Neutrophil (primary cell): ENCODE results near the gene TLR10.
"Not testable (repeated sequence)": the region's sequence is repeated elsewhere in the genome, so short reads cannot be mapped to it uniquely, and the experiment has no call there.

ENCODE experiments used
- H3K27ac ChIP-seq: fragments of 200-600 bp; sonication (generic); 2 replicates; pipeline ENCODE4 v1.5.1; 2016; ENCODE audit warnings: mild to moderate bottlenecking, moderate library complexity
- H3K27me3 ChIP-seq: fragments of 200-600 bp; sonication (generic); 2 replicates; pipeline ENCODE4 v1.6.0; 2016; ENCODE audit warnings: mild to moderate bottlenecking
- H3K36me3 ChIP-seq: fragments of 200-600 bp; sonication (generic); 2 replicates; pipeline ENCODE4 v1.5.1; 2017
- H3K4me1 ChIP-seq, 2 experiments: fragments of 200-600 bp in 1 of 2; sonication (generic) in 1 of 2; 1 replicate in 1 of 2; 2 replicates in 1 of 2; pipeline versions ENCODE4 v1.5.1 to v1.6.1; 2013 to 2016; ENCODE audit warnings: low read depth in 1 of 2, low read length in 1 of 2, mild to moderate bottlenecking in 1 of 2, moderate library complexity in 1 of 2; ENCODE audit not compliant: control insufficient read depth in 1 of 2, insufficient read depth in 1 of 2
- H3K4me3 ChIP-seq, 2 experiments: fragments of 200-600 bp in 1 of 2; sonication (generic) in 1 of 2; 1 replicate in 1 of 2; 2 replicates in 1 of 2; pipeline ENCODE4 v1.5.1; 2013 to 2016; ENCODE audit warnings: low read depth in 1 of 2, low read length in 1 of 2, mild to moderate bottlenecking in 1 of 2, moderate library complexity in 1 of 2
- H3K9me3 ChIP-seq: fragments of 200-600 bp; sonication (generic); 2 replicates; pipeline ENCODE4 v1.5.1; 2016
- TF ChIP-seq, protein P1 (sequence below): fragments of 200-600 bp; sonication (generic); IDR thresholded peaks from 2 replicates; pipeline ENCODE4 v1.5.1; 2016; ENCODE audit warnings: antibody characterized with exemption

TLR10 gene

DNA sequence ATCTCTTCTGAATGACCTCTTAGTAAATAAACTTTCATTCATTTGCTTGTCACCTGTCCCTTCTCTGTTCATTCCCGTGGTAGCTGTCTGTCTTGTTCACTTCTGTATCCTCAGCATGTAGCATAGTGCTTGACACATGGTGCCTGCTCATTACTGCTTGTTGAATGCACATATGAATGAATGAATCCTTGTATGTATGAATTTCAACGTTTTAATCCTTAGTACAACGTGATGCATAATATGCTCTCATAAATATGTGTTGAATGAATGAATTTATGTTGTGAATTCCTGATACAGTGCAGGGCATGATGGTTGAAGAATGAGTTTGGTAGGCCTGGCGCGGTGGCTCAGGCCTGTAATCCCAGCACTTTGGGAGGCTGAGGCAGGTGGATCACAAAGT, 3.0 kb downstream of the TLR10 start:
- H3K27me3 ChIP-seq = no peaks in the 10 kb centered on the region
- peaks cover 31% of the 10 kb centered on the region in 2 experiments for H3K4me1 ChIP-seq
- TF ChIP-seq, protein P1, sequence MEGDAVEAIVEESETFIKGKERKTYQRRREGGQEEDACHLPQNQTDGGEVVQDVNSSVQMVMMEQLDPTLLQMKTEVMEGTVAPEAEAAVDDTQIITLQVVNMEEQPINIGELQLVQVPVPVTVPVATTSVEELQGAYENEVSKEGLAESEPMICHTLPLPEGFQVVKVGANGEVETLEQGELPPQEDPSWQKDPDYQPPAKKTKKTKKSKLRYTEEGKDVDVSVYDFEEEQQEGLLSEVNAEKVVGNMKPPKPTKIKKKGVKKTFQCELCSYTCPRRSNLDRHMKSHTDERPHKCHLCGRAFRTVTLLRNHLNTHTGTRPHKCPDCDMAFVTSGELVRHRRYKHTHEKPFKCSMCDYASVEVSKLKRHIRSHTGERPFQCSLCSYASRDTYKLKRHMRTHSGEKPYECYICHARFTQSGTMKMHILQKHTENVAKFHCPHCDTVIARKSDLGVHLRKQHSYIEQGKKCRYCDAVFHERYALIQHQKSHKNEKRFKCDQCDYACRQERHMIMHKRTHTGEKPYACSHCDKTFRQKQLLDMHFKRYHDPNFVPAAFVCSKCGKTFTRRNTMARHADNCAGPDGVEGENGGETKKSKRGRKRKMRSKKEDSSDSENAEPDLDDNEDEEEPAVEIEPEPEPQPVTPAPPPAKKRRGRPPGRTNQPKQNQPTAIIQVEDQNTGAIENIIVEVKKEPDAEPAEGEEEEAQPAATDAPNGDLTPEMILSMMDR = no peak
- H3K27ac ChIP-seq = no peak overlapping the region
- no peaks in the 10 kb centered on the region for H3K36me3 ChIP-seq
- H3K4me3 ChIP-seq = no peak overlapping the region
- H3K9me3 ChIP-seq = no peaks in the 10 kb centered on the region

DNA sequence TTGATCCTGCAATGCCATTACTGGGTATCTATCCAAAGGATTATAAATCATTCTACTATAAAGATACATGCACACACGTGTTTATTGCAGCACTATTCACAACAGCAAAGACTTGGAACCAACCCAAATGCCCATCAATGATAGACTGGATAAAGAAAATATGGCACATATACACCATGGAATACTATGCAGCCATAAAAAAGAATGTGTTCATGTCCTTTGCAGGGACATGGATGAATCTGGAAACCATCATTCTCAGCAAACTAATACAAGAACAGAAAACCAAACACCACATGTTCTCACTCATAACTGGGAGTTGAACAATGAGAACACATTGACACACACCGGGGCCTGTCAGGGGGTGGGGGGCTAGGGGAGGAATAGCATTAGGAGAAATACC, 4.9 kb downstream of the TLR10 start:
- H3K36me3 ChIP-seq, H3K27ac ChIP-seq, H3K4me3 ChIP-seq, H3K27me3 ChIP-seq, H3K9me3 ChIP-seq: not testable (repeated sequence)
- peaks cover 13 to 16% of the 10 kb centered on the region in 2 experiments for H3K4me1 ChIP-seq

DNA sequence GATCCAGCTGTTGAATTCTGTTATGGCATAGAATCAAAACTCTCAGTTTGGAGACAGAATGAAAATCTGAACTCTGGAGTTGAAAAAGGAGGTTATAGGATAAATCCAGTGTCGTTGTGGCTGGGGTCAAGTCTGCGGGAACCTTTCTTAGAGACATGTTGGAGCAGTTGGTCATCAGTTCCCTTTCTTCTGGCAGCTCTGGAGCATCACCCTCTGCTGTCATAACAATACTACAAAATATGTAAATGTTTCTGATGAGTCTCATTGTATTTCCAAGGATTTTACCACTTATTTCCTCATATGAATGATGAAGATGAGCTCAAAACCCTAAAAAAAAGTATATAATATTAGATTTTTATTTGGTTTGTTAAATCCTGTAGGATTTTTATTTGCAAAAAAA, 7.5 kb downstream of the TLR10 start:
- no peak overlapping the region for H3K27ac ChIP-seq
- TF ChIP-seq, protein P1 = no peak
- peaks cover 0 to 9% of the 10 kb centered on the region in 2 experiments for H3K4me1 ChIP-seq
- H3K4me3 ChIP-seq = no peak overlapping the region
- H3K9me3 ChIP-seq = no peaks in the 10 kb centered on the region
- H3K27me3 ChIP-seq = no peaks in the 10 kb centered on the region
- no peaks in the 10 kb centered on the region for H3K36me3 ChIP-seq

DNA sequence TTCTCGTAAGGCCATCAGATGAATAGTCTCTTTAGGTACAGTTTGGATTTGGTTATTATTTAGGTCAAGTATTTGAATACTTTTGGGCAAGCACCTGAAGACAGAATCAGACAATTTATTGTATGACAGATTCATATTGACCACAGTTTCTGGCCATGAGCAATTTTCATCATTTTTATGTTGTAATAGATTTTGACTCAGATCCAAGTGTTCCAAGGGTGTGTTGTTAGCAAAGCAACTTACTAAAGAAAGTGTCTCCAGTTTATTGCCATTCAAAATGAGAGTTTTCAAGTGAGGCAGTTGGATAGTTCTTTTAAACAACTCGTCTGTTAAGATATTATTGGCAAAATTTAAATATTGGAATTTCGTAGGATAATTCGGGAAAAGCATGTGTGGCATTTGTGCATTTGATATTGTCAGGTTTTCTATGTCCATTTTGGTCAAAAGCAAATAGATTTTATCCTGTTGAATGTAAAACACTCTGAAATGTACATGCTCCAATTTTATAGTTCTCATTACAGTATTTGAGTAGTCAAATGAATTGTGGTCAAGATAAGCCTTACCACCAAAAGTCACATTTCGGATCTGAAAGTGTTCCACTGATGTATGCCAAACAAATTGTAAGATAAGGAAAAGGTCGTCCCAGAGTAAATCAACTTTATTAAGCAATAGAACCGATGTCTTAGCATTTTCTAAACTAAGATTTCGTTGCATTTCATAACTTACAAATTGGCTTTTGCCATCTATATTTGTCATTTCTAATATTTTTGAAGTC, 8.4 kb downstream of the TLR10 start:
- Histone ChIP-seq H3K27me3 (no peaks in the 10 kb centered on the region), H3K4me1 (peaks cover 5 to 15% of the 10 kb centered on the region in 2 experiments), H3K9me3 (no peaks in the 10 kb centered on the region), H3K36me3 (no peaks in the 10 kb centered on the region), H3K4me3 (no peak overlapping the region), H3K27ac (no peak overlapping the region)
- TF ChIP-seq, protein P1 = no peak

DNA sequence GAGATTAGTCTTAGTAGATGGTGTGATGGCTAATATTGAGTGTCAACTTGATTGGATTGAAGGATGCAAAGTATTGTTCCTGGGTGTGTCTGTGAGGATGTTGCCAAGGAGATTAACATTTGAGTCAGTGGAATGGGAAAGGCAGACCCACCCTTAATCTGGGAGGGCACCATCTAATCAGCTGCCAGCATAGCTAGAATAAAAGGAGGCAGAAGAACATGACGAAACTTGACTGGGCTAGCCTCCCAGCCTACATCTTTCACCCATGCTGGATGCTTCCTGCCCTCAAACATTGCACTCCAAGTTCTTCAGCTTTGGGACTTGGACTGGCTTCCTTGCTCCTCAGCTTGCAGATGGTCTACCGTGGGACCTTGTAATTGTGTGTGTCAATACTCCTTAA, 12.5 kb downstream of the TLR10 start:
- H3K9me3 ChIP-seq, H3K27ac ChIP-seq, H3K4me3 ChIP-seq, H3K27me3 ChIP-seq, H3K36me3 ChIP-seq: not testable (repeated sequence)
- peaks cover 14 to 16% of the 10 kb centered on the region in 2 experiments for H3K4me1 ChIP-seq

DNA sequence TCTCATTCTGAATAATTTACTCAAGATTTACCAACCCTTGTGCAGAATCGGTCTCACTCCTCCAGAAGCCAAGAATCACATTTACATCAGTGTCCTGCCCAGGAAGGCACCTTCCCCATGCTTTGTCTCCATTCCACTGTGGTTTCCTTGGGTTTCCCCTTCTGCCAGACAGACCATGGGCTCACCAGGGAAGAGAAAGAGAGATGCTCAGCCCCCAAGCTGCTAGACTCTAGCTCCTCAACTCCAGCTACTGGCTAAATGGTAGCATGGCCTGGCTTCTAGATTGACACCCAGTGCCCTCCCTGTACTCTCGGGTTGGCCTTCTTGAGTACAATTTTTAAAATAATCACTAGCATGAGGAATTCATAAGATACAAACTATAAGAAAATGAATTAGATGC, 12.9 kb downstream of the TLR10 start:
- Histone ChIP-seq H3K27ac (peak overlapping the region; percentile 76), H3K36me3 (no peaks in the 10 kb centered on the region), H3K4me3 (no peak overlapping the region), H3K9me3 (no peaks in the 10 kb centered on the region), H3K4me1 (peaks cover 14 to 16% of the 10 kb centered on the region in 2 experiments), H3K27me3 (no peaks in the 10 kb centered on the region)
- TF ChIP-seq, protein P1 = no peak
